ENCODE data around the gene NFE2L1.

The NFE2L1 gene

DNA sequence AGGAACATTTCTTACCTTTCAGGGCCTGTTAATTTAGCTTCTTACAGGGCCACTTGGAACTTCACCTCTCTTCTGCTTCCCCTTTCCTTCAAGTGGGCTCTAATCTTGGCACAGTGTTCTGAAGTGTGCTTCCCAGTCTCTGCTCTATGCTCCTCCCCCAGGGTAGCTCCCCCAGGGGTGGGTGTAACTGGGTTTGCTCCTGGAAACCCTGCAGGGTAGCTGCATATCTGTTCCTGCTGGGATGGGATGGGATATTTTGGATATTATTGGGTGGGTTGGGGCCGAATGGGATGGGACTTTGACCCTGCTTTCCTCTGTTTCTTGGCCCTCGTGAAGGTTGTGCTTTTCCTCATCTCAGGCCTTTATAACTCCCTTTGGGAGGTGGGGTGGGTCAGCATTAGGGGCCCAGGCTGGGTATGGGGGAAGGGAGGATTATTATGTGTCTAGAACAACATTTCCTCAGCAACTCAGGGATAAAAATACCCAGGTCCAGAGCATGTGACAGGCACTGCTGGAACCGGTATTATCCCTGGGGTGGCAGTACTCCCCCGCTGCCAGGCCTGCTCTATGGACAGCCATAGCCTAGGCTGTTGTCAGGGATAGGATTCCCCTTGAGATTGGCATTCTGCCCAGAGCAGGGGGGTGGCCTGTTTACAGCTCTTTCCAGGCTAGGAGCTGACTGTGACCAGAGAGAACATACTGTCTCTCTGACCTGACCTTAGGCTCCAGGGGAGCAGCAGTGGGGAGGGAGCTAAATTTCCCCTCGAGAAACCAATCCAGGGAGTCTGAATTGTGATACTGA, 5.0 kb downstream of the NFE2L1 start:
- no peak overlapping the region for H3K9ac ChIP-seq (ENCODE audit: low read length)
- peaks cover 53% of the 10 kb centered on the region for H3K4me1 ChIP-seq (ENCODE audit: control insufficient read depth, low read depth, low read length)
- H3K9me3 ChIP-seq (ENCODE audit: control insufficient read depth, low read depth, low read length), result no peaks in the 10 kb centered on the region
- no peaks in the 10 kb centered on the region for H3K27me3 ChIP-seq (ENCODE audit: control insufficient read depth, insufficient read depth, low read length)
- H3K27ac ChIP-seq (ENCODE audit: low read length), result no peak overlapping the region
- peaks cover 37% of the 10 kb centered on the region for H3K36me3 ChIP-seq (ENCODE audit: control insufficient read depth, low read depth, low read length)
- H3K4me3 ChIP-seq (ENCODE audit: low read length), result peak overlapping the region; percentile 90

DNA sequence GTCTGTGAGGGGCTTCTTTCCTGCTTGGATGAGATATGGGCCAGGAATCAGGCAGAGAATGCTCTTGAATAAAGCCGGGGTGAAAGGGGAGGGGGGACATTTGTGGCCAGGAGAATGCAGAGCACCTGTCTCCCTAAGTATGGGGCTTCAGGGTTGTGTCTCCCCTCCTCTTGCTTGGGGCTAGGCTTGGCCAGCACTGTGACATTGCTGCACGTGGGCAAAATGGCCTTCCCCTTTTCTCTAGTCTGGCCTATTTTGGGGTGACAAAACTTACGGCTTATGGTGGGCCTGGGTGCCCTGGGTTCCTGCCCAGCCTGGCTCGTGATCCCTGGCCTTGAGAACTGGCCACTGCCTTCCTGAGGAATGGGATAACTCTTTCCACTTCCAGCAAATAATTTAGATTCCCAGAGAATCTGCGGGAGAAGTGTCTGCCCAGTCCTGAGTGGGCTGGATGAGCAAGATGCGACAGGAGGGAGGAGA, 5.6 kb downstream of the NFE2L1 start:
- Histone ChIP-seq H3K4me3 (ENCODE audit: low read length) (peak overlapping the region; percentile 90), H3K36me3 (ENCODE audit: control insufficient read depth, low read depth, low read length) (peaks cover 43% of the 10 kb centered on the region), H3K27me3 (ENCODE audit: control insufficient read depth, insufficient read depth, low read length) (no peaks in the 10 kb centered on the region), H3K27ac (ENCODE audit: low read length) (peak overlapping the region; percentile 18), H3K9me3 (ENCODE audit: control insufficient read depth, low read depth, low read length) (no peaks in the 10 kb centered on the region), H3K4me1 (ENCODE audit: control insufficient read depth, low read depth, low read length) (peaks cover 53% of the 10 kb centered on the region), H3K9ac (ENCODE audit: low read length) (peak overlapping the region; percentile 25)

DNA sequence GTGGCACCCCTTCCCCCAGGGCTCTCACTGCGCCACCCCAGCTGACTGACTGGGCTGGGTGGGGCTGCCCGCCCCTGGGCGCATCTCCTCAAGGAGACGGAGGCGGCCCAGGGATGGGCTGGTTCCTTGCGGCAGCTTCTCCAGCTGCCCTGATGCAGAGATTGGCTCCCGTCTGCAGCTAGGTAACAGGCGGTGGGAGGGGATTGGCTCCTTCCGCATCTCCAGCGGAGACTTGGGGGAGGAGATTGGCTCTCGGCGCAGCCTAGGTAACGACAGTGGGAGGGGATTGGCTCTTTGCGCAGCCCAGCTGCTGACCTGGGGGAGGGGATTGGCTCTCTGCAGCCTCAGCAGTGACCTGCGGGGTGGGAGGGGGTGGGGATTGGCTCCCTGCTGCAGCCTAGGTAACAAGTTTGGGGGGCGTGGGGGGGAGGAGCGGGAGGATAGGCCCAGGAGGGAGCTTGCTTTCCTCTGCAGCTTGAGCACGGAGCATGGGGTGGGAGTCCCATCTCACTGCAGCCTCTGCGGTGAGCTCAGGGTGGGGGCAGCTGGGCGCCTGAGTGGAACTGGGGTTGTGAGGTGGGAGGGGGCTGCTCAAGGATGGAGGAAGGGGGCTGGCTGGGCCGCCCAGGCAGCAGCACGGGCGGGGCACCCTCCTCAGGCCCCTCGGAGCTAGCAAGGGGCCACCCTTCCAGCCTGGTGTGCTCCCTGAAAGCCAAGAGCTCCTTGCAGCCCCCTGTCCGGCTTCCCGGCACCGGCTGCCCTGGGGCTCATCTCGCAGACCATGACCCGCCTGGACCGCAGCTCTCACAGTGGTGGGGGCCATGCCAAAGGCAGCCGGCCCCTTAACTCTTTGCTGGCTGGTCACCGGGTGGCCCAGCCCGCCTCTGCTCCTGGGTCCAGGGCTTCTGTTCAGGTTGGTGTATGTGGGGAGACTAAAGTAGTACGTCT, 6.4 kb downstream of the NFE2L1 start:
- H3K4me1 ChIP-seq (ENCODE audit: control insufficient read depth, low read depth, low read length), result peaks cover 53% of the 10 kb centered on the region
- no peaks in the 10 kb centered on the region for H3K9me3 ChIP-seq (ENCODE audit: control insufficient read depth, low read depth, low read length)
- H3K27me3 ChIP-seq (ENCODE audit: control insufficient read depth, insufficient read depth, low read length), result no peaks in the 10 kb centered on the region
- H3K36me3 ChIP-seq (ENCODE audit: control insufficient read depth, low read depth, low read length), result peaks cover 50% of the 10 kb centered on the region
- H3K4me3 ChIP-seq (ENCODE audit: low read length), result peak overlapping the region; percentile 90
- H3K9ac ChIP-seq (ENCODE audit: low read length), result peak overlapping the region; percentile 96
- H3K27ac ChIP-seq (ENCODE audit: low read length), result peak overlapping the region; percentile 97

DNA sequence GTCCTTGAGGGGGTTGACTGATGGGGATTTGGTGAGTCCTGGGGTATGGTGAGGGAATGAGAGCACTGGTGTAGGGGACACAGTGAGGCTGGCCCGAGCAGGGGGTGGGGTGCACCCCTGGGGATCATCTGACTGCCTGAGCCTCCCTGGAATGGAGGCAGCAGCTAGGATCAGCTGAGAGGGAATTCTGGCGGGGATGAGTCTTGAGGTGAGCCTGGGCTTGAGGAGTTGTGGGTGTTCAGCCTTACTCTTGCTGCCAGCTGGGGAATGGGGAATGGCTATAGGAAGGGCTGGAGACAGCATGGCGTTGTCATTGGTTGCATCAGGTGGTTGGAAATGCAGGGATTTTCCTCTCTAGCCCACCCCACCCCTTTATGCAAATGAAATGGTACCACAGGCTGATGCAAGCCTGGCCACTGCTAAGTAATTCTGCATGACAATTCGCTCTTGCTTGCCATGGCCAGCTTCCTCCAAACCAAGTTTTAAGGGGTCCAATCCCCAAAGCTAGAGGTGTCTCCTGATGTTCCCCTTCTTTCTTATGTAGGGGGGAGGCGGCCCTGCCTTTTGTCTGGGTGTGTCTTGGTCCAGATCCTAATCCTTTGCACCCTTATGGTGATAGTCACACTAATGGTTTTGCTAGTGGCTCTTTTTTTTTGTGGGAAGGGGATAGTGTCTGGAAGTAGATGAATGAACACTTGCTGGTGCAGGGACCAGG, 7.5 kb downstream of the NFE2L1 start:
- no peaks in the 10 kb centered on the region for H3K27me3 ChIP-seq (ENCODE audit: control insufficient read depth, insufficient read depth, low read length)
- peaks cover 46% of the 10 kb centered on the region for H3K4me1 ChIP-seq (ENCODE audit: control insufficient read depth, low read depth, low read length)
- no peaks in the 10 kb centered on the region for H3K9me3 ChIP-seq (ENCODE audit: control insufficient read depth, low read depth, low read length)
- H3K36me3 ChIP-seq (ENCODE audit: control insufficient read depth, low read depth, low read length), result peaks cover 58% of the 10 kb centered on the region
- H3K4me3 ChIP-seq (ENCODE audit: low read length), result peak overlapping the region; percentile 90
- H3K9ac ChIP-seq (ENCODE audit: low read length), result peak overlapping the region; percentile 96
- peak overlapping the region; percentile 97 for H3K27ac ChIP-seq (ENCODE audit: low read length)

DNA sequence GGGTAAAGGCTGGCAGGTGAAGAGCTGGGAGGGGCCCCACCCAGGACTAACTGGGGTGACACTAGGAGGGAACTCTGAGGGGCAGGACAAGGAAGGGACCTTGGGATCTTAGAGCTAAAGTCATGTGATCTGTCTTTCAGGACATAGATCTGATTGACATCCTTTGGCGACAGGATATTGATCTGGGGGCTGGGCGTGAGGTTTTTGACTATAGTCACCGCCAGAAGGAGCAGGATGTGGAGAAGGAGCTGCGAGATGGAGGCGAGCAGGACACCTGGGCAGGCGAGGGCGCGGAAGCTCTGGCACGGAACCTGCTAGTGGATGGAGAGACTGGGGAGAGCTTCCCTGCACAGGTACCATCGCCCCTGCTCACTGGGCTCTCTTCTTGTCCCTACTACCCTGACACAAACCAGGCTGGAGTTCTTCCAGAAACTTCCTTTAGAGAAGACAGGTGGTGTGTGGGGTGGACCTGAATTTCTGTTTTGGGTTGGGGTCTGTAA, 8.1 kb downstream of the NFE2L1 start:
- Histone ChIP-seq H3K4me3 (ENCODE audit: low read length) (peak overlapping the region; percentile 90), H3K27ac (ENCODE audit: low read length) (peak overlapping the region; percentile 97), H3K9me3 (ENCODE audit: control insufficient read depth, low read depth, low read length) (no peaks in the 10 kb centered on the region), H3K9ac (ENCODE audit: low read length) (peak overlapping the region; percentile 96), H3K4me1 (ENCODE audit: control insufficient read depth, low read depth, low read length) (peaks cover 42% of the 10 kb centered on the region), H3K36me3 (ENCODE audit: control insufficient read depth, low read depth, low read length) (peaks cover 56% of the 10 kb centered on the region), H3K27me3 (ENCODE audit: control insufficient read depth, insufficient read depth, low read length) (no peaks in the 10 kb centered on the region)

DNA sequence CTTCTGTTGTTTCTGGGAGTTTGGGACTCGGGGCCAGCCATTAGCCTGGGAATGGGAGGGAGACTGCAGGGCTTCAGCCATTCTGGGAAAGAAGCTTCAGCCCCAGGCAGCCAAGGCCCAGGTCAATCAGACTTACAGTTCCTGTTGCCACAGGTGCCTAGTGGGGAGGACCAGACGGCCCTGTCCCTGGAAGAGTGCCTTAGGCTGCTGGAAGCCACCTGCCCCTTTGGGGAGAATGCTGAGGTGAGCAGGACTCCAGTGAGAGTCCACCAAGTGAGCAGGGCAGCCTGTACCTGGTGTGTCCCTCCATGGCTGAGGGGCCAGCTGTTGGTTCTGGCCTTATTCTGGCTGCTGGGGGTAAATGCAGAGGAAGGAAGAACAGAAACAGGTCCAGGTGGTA, 8.7 kb downstream of the NFE2L1 start:
- Histone ChIP-seq H3K4me1 (ENCODE audit: control insufficient read depth, low read depth, low read length) (peaks cover 36% of the 10 kb centered on the region), H3K4me3 (ENCODE audit: low read length) (peak overlapping the region; percentile 90), H3K27me3 (ENCODE audit: control insufficient read depth, insufficient read depth, low read length) (no peaks in the 10 kb centered on the region), H3K36me3 (ENCODE audit: control insufficient read depth, low read depth, low read length) (peaks cover 61% of the 10 kb centered on the region), H3K9ac (ENCODE audit: low read length) (peak overlapping the region; percentile 96), H3K27ac (ENCODE audit: low read length) (peak overlapping the region; percentile 97), H3K9me3 (ENCODE audit: control insufficient read depth, low read depth, low read length) (no peaks in the 10 kb centered on the region)

DNA sequence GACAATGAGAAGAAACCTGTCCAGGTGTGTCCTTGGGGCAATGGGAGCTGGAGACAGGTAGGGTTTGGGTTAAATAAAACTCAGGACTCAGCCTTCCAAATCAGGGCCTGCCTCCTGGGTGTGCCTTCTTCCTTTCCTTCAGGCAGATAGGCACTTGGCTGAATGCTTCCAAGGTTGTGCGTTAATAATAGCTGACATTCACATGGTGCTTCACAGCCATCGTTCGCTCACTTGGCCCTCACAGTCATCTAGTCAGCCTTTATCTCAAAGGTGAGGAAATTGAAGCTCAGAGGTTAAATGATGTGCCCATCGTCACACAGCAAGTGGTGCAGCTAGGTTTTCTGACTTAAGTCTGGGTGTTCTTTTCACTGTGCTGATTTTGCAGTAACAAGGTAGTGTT, 9.5 kb downstream of the NFE2L1 start:
- no peak overlapping the region for H3K4me3 ChIP-seq (ENCODE audit: low read length)
- H3K27me3 ChIP-seq (ENCODE audit: control insufficient read depth, insufficient read depth, low read length), result no peaks in the 10 kb centered on the region
- H3K9ac ChIP-seq (ENCODE audit: low read length), result no peak overlapping the region
- peaks cover 66% of the 10 kb centered on the region for H3K36me3 ChIP-seq (ENCODE audit: control insufficient read depth, low read depth, low read length)
- H3K9me3 ChIP-seq (ENCODE audit: control insufficient read depth, low read depth, low read length), result no peaks in the 10 kb centered on the region
- no peak overlapping the region for H3K27ac ChIP-seq (ENCODE audit: low read length)
- peaks cover 31% of the 10 kb centered on the region for H3K4me1 ChIP-seq (ENCODE audit: control insufficient read depth, low read depth, low read length)

DNA sequence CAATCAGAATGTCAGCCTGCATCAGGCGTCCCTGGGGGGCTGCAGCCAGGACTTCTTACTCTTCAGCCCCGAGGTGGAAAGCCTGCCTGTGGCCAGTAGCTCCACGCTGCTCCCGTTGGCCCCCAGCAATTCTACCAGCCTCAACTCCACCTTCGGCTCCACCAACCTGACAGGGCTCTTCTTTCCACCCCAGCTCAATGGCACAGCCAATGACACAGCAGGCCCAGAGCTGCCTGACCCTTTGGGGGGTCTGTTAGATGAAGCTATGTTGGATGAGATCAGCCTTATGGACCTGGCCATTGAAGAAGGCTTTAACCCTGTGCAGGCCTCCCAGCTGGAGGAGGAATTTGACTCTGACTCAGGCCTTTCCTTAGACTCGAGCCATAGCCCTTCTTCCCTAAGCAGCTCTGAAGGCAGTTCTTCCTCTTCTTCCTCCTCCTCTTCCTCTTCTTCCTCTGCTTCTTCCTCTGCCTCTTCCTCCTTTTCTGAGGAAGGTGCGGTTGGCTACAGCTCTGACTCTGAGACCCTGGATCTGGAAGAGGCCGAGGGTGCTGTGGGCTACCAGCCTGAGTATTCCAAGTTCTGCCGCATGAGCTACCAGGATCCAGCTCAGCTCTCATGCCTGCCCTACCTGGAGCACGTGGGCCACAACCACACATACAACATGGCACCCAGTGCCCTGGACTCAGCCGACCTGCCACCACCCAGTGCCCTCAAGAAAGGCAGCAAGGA, 10.4 kb downstream of the NFE2L1 start:
- Histone ChIP-seq H3K36me3 (ENCODE audit: control insufficient read depth, low read depth, low read length) (peaks cover 69% of the 10 kb centered on the region), H3K27ac (ENCODE audit: low read length) (no peak overlapping the region)

DNA sequence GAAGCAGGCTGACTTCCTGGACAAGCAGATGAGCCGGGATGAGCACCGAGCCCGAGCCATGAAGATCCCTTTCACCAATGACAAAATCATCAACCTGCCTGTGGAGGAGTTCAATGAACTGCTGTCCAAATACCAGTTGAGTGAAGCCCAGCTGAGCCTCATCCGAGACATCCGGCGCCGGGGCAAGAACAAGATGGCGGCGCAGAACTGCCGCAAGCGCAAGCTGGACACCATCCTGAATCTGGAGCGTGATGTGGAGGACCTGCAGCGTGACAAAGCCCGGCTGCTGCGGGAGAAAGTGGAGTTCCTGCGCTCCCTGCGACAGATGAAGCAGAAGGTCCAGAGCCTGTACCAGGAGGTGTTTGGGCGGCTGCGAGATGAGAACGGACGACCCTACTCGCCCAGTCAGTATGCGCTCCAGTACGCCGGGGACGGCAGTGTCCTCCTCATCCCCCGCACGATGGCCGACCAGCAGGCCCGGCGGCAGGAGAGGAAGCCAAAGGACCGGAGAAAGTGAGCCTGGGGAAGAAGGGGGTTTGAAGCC, 11.0 kb downstream of the NFE2L1 start:
- no peak overlapping the region for H3K4me3 ChIP-seq (ENCODE audit: low read length)
- peaks cover 72% of the 10 kb centered on the region for H3K36me3 ChIP-seq (ENCODE audit: control insufficient read depth, low read depth, low read length)
- no peaks in the 10 kb centered on the region for H3K27me3 ChIP-seq (ENCODE audit: control insufficient read depth, insufficient read depth, low read length)
- H3K9me3 ChIP-seq (ENCODE audit: control insufficient read depth, low read depth, low read length), result no peaks in the 10 kb centered on the region
- H3K9ac ChIP-seq (ENCODE audit: low read length), result no peak overlapping the region
- H3K27ac ChIP-seq (ENCODE audit: low read length), result no peak overlapping the region
- peaks cover 15% of the 10 kb centered on the region for H3K4me1 ChIP-seq (ENCODE audit: control insufficient read depth, low read depth, low read length)

More for the DNA sequence above, 10.4 kb downstream of the NFE2L1 start:
- Histone ChIP-seq H3K27me3 (ENCODE audit: control insufficient read depth, insufficient read depth, low read length) (no peaks in the 10 kb centered on the region), H3K4me1 (ENCODE audit: control insufficient read depth, low read depth, low read length) (peaks cover 21% of the 10 kb centered on the region), H3K9me3 (ENCODE audit: control insufficient read depth, low read depth, low read length) (no peaks in the 10 kb centered on the region), H3K9ac (ENCODE audit: low read length) (no peak overlapping the region), H3K4me3 (ENCODE audit: low read length) (no peak overlapping the region)

DNA sequence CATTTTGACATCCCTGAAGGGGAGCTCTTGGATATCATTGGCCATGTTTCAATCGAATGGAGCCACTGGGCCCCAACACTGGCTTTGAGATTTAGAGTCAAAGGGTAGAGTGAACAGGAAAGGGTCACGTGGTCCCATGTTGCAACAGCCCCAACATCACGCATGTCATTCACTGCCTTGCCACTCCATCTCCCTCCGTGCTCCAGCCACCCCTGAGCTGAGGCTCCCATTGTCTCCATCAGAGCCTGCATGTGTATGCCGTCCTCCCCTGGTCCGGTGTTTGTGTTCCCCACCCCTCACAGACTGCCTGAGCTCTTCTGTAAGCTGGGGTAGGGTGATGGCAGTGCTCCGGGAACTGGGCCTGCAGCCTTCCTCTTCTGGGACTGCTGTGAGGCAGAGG, 12.1 kb downstream of the NFE2L1 start:
- Histone ChIP-seq H3K27me3 (ENCODE audit: control insufficient read depth, insufficient read depth, low read length) (no peaks in the 10 kb centered on the region), H3K4me1 (ENCODE audit: control insufficient read depth, low read depth, low read length) (peaks cover 14% of the 10 kb centered on the region), H3K9me3 (ENCODE audit: control insufficient read depth, low read depth, low read length) (no peaks in the 10 kb centered on the region), H3K9ac (ENCODE audit: low read length) (no peak overlapping the region), H3K27ac (ENCODE audit: low read length) (no peak overlapping the region), H3K36me3 (ENCODE audit: control insufficient read depth, low read depth, low read length) (peaks cover 82% of the 10 kb centered on the region), H3K4me3 (ENCODE audit: low read length) (no peak overlapping the region)
